ENCODE data around the gene PINLYP. TPM values are rescaled to one million over a fixed set of nuclear protein-coding genes. Genes with fewer than 3 reads are reported as not detected.

Gene PINLYP
- total and polyA plus RNA-seq, 2 of the 13 experiments (the other 11 are each of a cell fraction or from before 2014, with no cell fraction given), result 0.21 to 0.24 TPM

DNA sequence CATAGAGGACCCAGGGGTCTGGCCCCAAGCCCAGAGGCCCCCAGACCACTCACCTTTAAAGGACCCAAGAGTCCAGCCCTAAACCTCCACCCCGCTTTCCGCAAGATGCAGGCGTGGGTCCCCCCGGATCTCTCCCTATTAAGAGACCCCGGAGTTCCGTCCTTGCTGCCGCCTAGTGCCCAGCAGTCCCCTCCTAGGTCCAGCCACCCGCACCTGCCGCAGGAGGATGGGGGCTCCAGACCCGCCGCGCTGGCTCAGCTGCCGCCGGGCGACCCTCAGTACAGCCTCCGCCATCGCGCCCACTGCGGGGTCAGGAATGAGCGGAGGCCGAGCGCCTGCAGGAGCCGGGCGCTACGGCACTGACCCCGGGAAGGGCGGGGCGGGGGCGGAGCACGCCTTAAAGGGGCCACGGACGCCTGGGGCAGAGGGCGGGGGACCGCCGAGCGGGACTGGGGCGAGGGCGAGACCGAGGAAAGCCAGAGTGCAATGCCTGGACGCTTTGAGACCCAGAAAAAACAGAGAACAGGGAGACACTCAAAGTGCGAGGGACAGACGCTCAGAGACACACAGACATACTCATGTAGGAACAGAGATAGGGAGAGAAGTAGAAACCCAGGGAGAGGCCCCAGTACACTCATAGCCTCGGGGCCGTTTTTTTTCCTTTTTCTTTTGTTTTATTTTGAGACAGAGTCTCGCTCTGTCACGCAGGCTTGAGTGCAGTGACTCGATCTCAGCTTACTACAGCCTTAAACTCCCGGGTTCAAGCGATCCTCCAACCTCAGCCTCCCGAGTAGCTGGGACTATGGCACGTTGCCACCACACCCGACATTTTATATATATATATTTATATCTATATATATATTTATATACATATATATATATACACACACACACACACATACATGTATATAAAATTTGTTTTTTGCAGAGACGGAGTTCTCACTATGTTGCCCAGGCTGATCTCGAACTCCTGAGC, 48.4 kb upstream of the PINLYP start, which contains the start of gene ETHE1 (continued):
- TF ChIP-seq USF2 (IDR thresholded peaks at IDR 0.05; ENCODE audit: low read depth, low read length) (no peak), USF2 (CRISPR knock-in tag; IDR thresholded peaks at IDR 0.05; ENCODE audit: borderline replicate concordance) (no peak), MEIS1 (CRISPR knock-in tag; IDR thresholded peaks at IDR 0.05; ENCODE audit: borderline replicate concordance) (no peak), MTF1 (CRISPR knock-in tag; IDR thresholded peaks at IDR 0.05) (no peak), MEIS2 (CRISPR knock-in tag; IDR thresholded peaks at IDR 0.05) (peak; percentile 47; the same call in 1 of the 2 replicates), ZNF354B (CRISPR knock-in tag; IDR thresholded peaks at IDR 0.05) (peak; percentile 70; the same call in 1 of the 2 replicates), PLRG1 (conservative IDR thresholded peaks at IDR 0.05) (no peak), ZNF335 (CRISPR knock-in tag; IDR thresholded peaks at IDR 0.05) (peak; percentile 71; the same call in 1 of the 2 replicates), FOXP1 (IDR thresholded peaks at IDR 0.05) (no peak), FOXP1 (CRISPR knock-in tag; IDR thresholded peaks at IDR 0.05) (no peak), KAT8 (CRISPR knock-in tag; IDR thresholded peaks at IDR 0.05) (peak; percentile 87), ZNF33A (CRISPR knock-in tag; IDR thresholded peaks at IDR 0.05; ENCODE audit: borderline replicate concordance) (no peak), REPIN1 (CRISPR knock-in tag; IDR thresholded peaks at IDR 0.05; ENCODE audit: borderline replicate concordance, low read depth) (0 out of 2 replicates have a peak, but pooled peaks have one; percentile 53), ZNF749 (CRISPR knock-in tag; IDR thresholded peaks at IDR 0.05; ENCODE audit: borderline replicate concordance) (0 out of 2 replicates have a peak, but pooled peaks have one; percentile 45), MLLT10 (CRISPR knock-in tag; IDR thresholded peaks at IDR 0.05) (no peak), ZBTB8A (CRISPR knock-in tag; IDR thresholded peaks at IDR 0.05; ENCODE audit: borderline replicate concordance, low read depth) (peak; percentile 57; the same call in 1 of the 2 replicates), BCL3 (CRISPR knock-in tag; IDR thresholded peaks at IDR 0.05) (no peak; the same call in 1 of the 2 replicates), MBD4 (IDR thresholded peaks at IDR 0.05; ENCODE audit: borderline replicate concordance, low read length) (no peak), ASH2L (IDR thresholded peaks at IDR 0.05; ENCODE audit: insufficient read length, low read depth, low read length) (no peak), ZBTB21 (CRISPR knock-in tag; IDR thresholded peaks at IDR 0.05) (no peak)
- TF ChIP-seq, protein P1, sequence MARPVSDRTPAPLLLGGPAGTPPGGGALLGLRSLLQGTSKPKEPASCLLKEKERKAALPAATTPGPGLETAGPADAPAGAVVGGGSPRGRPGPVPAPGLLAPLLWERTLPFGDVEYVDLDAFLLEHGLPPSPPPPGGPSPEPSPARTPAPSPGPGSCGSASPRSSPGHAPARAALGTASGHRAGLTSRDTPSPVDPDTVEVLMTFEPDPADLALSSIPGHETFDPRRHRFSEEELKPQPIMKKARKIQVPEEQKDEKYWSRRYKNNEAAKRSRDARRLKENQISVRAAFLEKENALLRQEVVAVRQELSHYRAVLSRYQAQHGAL (CRISPR knock-in tag; IDR thresholded peaks at IDR 0.05; ENCODE audit: not compliant biosample characterization), result no peak
- TF ChIP-seq, protein P2, sequence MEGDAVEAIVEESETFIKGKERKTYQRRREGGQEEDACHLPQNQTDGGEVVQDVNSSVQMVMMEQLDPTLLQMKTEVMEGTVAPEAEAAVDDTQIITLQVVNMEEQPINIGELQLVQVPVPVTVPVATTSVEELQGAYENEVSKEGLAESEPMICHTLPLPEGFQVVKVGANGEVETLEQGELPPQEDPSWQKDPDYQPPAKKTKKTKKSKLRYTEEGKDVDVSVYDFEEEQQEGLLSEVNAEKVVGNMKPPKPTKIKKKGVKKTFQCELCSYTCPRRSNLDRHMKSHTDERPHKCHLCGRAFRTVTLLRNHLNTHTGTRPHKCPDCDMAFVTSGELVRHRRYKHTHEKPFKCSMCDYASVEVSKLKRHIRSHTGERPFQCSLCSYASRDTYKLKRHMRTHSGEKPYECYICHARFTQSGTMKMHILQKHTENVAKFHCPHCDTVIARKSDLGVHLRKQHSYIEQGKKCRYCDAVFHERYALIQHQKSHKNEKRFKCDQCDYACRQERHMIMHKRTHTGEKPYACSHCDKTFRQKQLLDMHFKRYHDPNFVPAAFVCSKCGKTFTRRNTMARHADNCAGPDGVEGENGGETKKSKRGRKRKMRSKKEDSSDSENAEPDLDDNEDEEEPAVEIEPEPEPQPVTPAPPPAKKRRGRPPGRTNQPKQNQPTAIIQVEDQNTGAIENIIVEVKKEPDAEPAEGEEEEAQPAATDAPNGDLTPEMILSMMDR (CRISPR knock-in tag; IDR thresholded peaks at IDR 0.05), result 0 out of 2 replicates have a peak, but pooled peaks have one; percentile 3
- TF ChIP-seq, protein P3, sequence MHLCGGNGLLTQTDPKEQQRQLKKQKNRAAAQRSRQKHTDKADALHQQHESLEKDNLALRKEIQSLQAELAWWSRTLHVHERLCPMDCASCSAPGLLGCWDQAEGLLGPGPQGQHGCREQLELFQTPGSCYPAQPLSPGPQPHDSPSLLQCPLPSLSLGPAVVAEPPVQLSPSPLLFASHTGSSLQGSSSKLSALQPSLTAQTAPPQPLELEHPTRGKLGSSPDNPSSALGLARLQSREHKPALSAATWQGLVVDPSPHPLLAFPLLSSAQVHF (CRISPR knock-in tag; IDR thresholded peaks at IDR 0.05), result no peak

Measured in HepG2 (cell line).